Upper lobe of left lung (tissue), 6 donors: ENCODE data around the gene SEPTIN5. TPM values are rescaled to one million over a fixed set of nuclear protein-coding genes. Genes with fewer than 3 reads are reported as not detected.

Experiments
- ATAC-seq, 2 donors: fragments of 200-7000 bp; cut with Tn5 transposase; one replicate each; pipeline ENCODE4 v1.9.1; 2022; ENCODE audit warnings: mild to moderate bottlenecking in 2 of 2, moderate library complexity in 2 of 2; ENCODE audit not compliant: low FRiP score in 2 of 2
- DNase-seq, 2 donors: peaks; one replicate each; pipeline ENCODE4 v3.0.0-alpha.2; 2019 to 2020
- H3K27ac ChIP-seq, 4 donors: fragments of 200-600 bp; sonication (generic); one replicate each; pipeline ENCODE4 v1.5.1; 2016 to 2019
- H3K27me3 ChIP-seq, 4 donors: fragments of 200-600 bp; sonication (generic); one replicate each; pipeline ENCODE4 v1.5.1; 2017 to 2019
- H3K36me3 ChIP-seq, 4 donors: fragments of 200-600 bp; sonication (generic); one replicate each; pipeline ENCODE4 v1.5.1; 2016 to 2019
- H3K4me1 ChIP-seq, 4 donors: fragments of 200-600 bp; sonication (generic); one replicate each; pipeline ENCODE4 v1.5.1; 2018 to 2019
- H3K4me3 ChIP-seq, 4 donors: fragments of 200-600 bp; sonication (generic); one replicate each; pipeline ENCODE4 v1.5.1; 2017 to 2019; ENCODE audit warnings: mild to moderate bottlenecking in 2 of 4, moderate library complexity in 1 of 4
- H3K9me3 ChIP-seq, 4 donors: fragments of 200-600 bp; sonication (generic); one replicate each; pipeline ENCODE4 v1.5.1; 2018 to 2019
- CTCF ChIP-seq, 6 experiments: fragments of 450-650 bp in 4 of 6; fragments of 200-600 bp in 2 of 6; sonication (generic) in 2 of 6; IDR thresholded peaks; one replicate each; pipeline ENCODE4 v1.5.1; 2016 to 2019; ENCODE audit warnings: antibody characterized with exemption in 6 of 6
- EP300 ChIP-seq, 4 donors: sonication (generic); formaldehyde crosslinking; IDR thresholded peaks; one replicate each; pipeline ENCODE4 v1.5.1; 2017; ENCODE audit warnings: antibody characterized with exemption in 4 of 4, control low read depth in 2 of 4
- POLR2A ChIP-seq, 4 donors: fragments of 450-650 bp; IDR thresholded peaks; one replicate each; pipeline ENCODE4 v1.5.1; 2016 to 2017; ENCODE audit warnings: antibody characterized with exemption in 4 of 4, mild to moderate bottlenecking in 2 of 4
- POLR2AphosphoS5 ChIP-seq, 2 donors: sonication (generic); formaldehyde crosslinking; IDR thresholded peaks; one replicate each; pipeline ENCODE4 v1.5.1; 2017; ENCODE audit warnings: antibody characterized with exemption in 2 of 2
- WGBS, 2 donors: methylation state at CpG; one replicate each; pipeline ENCODE4 v1.1.5; 2017 to 2018; 5-methylcytosine and 5-hydroxymethylcytosine counted together
- total RNA-seq, 6 donors: library from RNA; depleted of rRNA in 4 of 6; stranded (reverse); fragments of >200 nt in 4 of 6; gene quantifications; one replicate each; pipeline versions ENCODE4 v1.1.0 to v1.2.1, GENCODE V29; 2016 to 2021
- donor health status: DM: no; HTN: no; CAD: no; lungs with moderate emphysema.
- donor health status: DM: no; HTN: yes; CAD: no; lungs with severe emphysema.

Gene SEPTIN5
- total RNA-seq, 6 donors from 2014 or later: 6.0 to 30.0 (median 17.1) TPM

DNA sequence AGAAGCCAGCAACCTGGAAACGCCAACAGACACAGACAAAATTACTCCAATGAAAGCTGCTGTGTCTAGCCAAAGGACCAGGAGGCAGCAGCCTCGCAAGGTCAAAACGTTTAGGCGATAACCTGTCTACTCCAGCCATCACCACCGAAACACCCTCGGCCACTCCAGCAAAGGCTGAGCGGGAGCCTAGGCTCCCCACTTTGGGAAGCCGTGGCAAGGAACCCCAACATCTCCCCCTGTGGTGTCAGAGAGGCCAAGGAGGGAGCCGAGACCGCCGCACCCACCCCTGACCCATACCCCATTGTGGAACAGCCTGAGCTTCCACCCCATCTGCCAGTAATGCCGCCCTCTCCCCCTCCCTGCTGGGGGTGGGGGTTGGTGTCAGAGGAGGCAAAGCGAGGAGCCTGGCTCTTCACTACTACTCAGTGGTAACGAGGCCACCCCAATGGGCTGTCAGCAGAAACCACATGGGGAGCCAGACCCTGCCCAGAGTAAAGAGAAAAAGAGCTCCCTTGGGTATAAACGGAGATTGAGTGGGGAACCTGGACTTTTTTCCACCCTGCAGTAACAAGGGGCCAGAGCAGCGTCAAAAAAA, 33.9 kb upstream of the SEPTIN5 start:
- H3K4me3 ChIP-seq: no peak overlapping the region
- H3K27ac ChIP-seq: no peak overlapping the region
- no peaks in the 10 kb centered on the region for H3K4me1 ChIP-seq
- DNase-seq (no peak), ATAC-seq (peak in 1 of 2 donors; percentile 53)
- H3K36me3 ChIP-seq: no peaks in the 10 kb centered on the region
- H3K27me3 ChIP-seq: peaks cover 0 to 4% (median 0%) of the 10 kb centered on the region in 4 donors
- no peaks in the 10 kb centered on the region for H3K9me3 ChIP-seq
- TF ChIP-seq POLR2AphosphoS5 (IDR thresholded peaks at IDR 0.05): no peak
- no peak for TF ChIP-seq POLR2A (IDR thresholded peaks at IDR 0.05)
- TF ChIP-seq EP300 (IDR thresholded peaks at IDR 0.05): no peak
- no peak for TF ChIP-seq CTCF (IDR thresholded peaks at IDR 0.05)
- WGBS, 2 donors: 86 to 93% methylated on average over 13 to 16 of the region's 16 CpGs

GRCh38 chr22:19680911-19681862, 33.1 kb upstream of the SEPTIN5 start:
- Histone ChIP-seq H3K36me3 (no peaks in the 10 kb centered on the region), H3K27me3 (peaks cover 0 to 4% (median 0%) of the 10 kb centered on the region in 4 donors), H3K4me3 (no peak overlapping the region), H3K4me1 (no peaks in the 10 kb centered on the region), H3K27ac (no peak overlapping the region), H3K9me3 (no peaks in the 10 kb centered on the region)
- 77 to 92% methylated on average over 11 of the region's 11 CpGs for WGBS, 2 donors
- DNase-seq (no peak), ATAC-seq (no peak)
- TF ChIP-seq POLR2A (IDR thresholded peaks at IDR 0.05) (no peak), CTCF (IDR thresholded peaks at IDR 0.05) (no peak), POLR2AphosphoS5 (IDR thresholded peaks at IDR 0.05) (no peak), EP300 (IDR thresholded peaks at IDR 0.05) (no peak)

DNA sequence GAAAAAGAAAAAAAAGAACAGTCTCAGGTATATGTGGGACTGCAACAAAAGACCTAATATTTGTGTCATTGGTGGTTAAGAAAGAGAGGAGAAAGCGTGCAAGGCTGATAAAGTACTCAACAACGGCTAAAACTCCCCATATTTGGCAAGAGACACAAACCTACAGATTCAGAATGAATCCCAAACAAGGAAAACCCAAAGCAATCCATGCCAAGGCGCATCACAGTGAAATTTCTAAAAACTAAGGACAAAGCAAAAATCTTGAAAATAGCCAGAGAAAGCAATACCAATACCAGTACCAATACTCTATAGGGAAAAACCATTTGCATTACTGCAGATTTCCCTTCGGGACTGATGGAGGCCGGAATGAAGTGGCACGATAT, 32.4 kb upstream of the SEPTIN5 start:
- WGBS, 2 donors: 84 to 88% methylated on average over 6 of the region's 6 CpGs
- ATAC-seq: no peak
- H3K4me1 ChIP-seq: no peaks in the 10 kb centered on the region
- peaks cover 0 to 4% (median 0%) of the 10 kb centered on the region in 4 donors for H3K27me3 ChIP-seq
- TF ChIP-seq EP300 (IDR thresholded peaks at IDR 0.05) (no peak), CTCF (IDR thresholded peaks at IDR 0.05) (no peak), POLR2AphosphoS5 (IDR thresholded peaks at IDR 0.05) (no peak), POLR2A (IDR thresholded peaks at IDR 0.05) (no peak)
- H3K27ac ChIP-seq: no peak overlapping the region
- H3K4me3 ChIP-seq: no peak overlapping the region
- no peak for DNase-seq
- H3K36me3 ChIP-seq: no peaks in the 10 kb centered on the region
- no peaks in the 10 kb centered on the region for H3K9me3 ChIP-seq

GRCh38 chr22:19686946-19687345, 27.4 kb upstream of the SEPTIN5 start:
- Histone ChIP-seq H3K27me3 (peaks cover 0 to 2% (median 0%) of the 10 kb centered on the region in 4 donors), H3K36me3 (no peaks in the 10 kb centered on the region), H3K27ac (no peak overlapping the region), H3K4me3 (no peak overlapping the region), H3K4me1 (peaks cover 0 to 18% (median 3%) of the 10 kb centered on the region in 4 donors), H3K9me3 (no peaks in the 10 kb centered on the region)
- 73 to 82% methylated on average over 7 of the region's 7 CpGs for WGBS, 2 donors
- DNase-seq (no peak), ATAC-seq (no peak)
- TF ChIP-seq EP300 (IDR thresholded peaks at IDR 0.05): no peak
- TF ChIP-seq POLR2AphosphoS5 (IDR thresholded peaks at IDR 0.05): no peak
- TF ChIP-seq POLR2A (IDR thresholded peaks at IDR 0.05): no peak
- no peak for TF ChIP-seq CTCF (IDR thresholded peaks at IDR 0.05)
